ENCODE data around the gene EHBP1. TPM values are rescaled to one million over a fixed set of nuclear protein-coding genes. Genes with fewer than 3 reads are reported as not detected.

Gene EHBP1
- total and polyA plus RNA-seq, 2 donors (not counting 3 experiments of a cell fraction or from before 2014, with no cell fraction given): 8.4 to 34.8 TPM

DNA sequence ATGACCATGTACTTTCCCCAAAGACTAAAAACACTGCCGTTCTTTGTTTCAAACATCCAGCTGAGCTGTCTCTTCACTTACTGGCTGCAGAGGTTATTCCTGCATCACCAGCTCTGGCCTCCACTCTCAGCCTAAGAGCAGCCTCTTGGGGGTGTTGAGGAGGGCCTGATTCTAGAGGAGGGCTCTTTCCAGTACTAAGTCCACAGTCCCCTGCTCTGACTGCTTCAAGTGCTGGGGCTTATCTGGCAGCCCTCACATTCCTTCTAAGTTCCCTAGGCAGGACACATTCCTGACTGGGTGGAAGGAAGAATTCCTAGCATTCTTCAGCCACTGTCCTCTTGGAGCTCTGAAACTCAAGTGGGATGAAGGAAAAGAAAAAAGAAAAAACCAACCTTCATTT, 32.9 kb upstream of the EHBP1 start:
- H3K27ac ChIP-seq (ENCODE audit: insufficient read depth, low read depth, low read length): no peak overlapping the region
- no peak overlapping the region for H3K4me2 ChIP-seq (ENCODE audit: insufficient read depth, low read length)
- H4K20me1 ChIP-seq (replicated peaks; ENCODE audit: control insufficient read depth, extremely low read depth, insufficient read depth, low read length): no peaks in the 10 kb centered on the region
- no peak overlapping the region for H3K4me3 ChIP-seq (replicated peaks in 1 of 3; ENCODE audit: insufficient read depth in 1 of 3, low read depth in 1 of 3, low read length in 3 of 3)
- TF ChIP-seq MAX (IDR thresholded peaks at IDR 0.05; ENCODE audit: insufficient read depth, insufficient read length) (no peak), POLR2AphosphoS5 (IDR thresholded peaks at IDR 0.05; ENCODE audit: insufficient read depth, low read depth, low read length) (no peak), CTCF (IDR thresholded peaks at IDR 0.05; ENCODE audit: extremely low read depth in 1 of 2, insufficient read depth in 1 of 2, low read depth in 1 of 2, low read length in 2 of 2) (no peak), MYC (IDR thresholded peaks at IDR 0.05; ENCODE audit: low read depth, low read length) (no peak), JUN (IDR thresholded peaks at IDR 0.05; ENCODE audit: borderline replicate concordance, insufficient read depth, insufficient read length, low read depth) (no peak), POLR2A (IDR thresholded peaks at IDR 0.05; ENCODE audit: low read depth, low read length) (no peak), GATA2 (IDR thresholded peaks at IDR 0.05; ENCODE audit: insufficient read depth, insufficient read length, low read depth, low read length) (no peak), FOS (IDR thresholded peaks at IDR 0.05; ENCODE audit: borderline replicate concordance, insufficient read depth, low read length) (no peak), EZH2 (IDR thresholded peaks at IDR 0.05; ENCODE audit: borderline replicate concordance, low read depth, low read length, severe bottlenecking) (no peak)
- H3K36me3 ChIP-seq (ENCODE audit: control insufficient read depth in 2 of 2, extremely low read depth in 1 of 2, insufficient read depth in 2 of 2, low read length in 2 of 2): no peaks in the 10 kb centered on the region
- FAIRE-seq (no peak), DNase-seq (ENCODE audit: low read depth, low spot score) (no peak)
- dilution Hi-C loops (cut with MboI; ENCODE audit: extremely low pct_ligation_motif_present, low sequenced_read_pairs) (no loop called here), intact Hi-C loops (cut with micrococcal nuclease) (no loop called here)
- CTCF ChIA-PET: interaction anchor here (1.3 kb wide), 1 partner anchor 215 kb away, joined by 4 read pairs; no protein-coding TSS in a partner anchor
- H3K9me1 ChIP-seq (replicated peaks; ENCODE audit: control insufficient read depth, extremely low read depth, insufficient read depth, low read length): no peaks in the 10 kb centered on the region
- BruUV-seq (replicated peaks): no TSS peak
- H3K79me2 ChIP-seq (ENCODE audit: control insufficient read depth, insufficient read depth, low read length): no peaks in the 10 kb centered on the region
- H3K27me3 ChIP-seq (ENCODE audit: control insufficient read depth in 2 of 2, insufficient read depth in 2 of 2, low read length in 2 of 2): peaks cover 0 to 1% of the 10 kb centered on the region in 2 experiments
- POLR2A ChIA-PET: no interaction called here
- H2AFZ ChIP-seq (ENCODE audit: low read depth, low read length): no peak overlapping the region
- H3K4me1 ChIP-seq (ENCODE audit: control insufficient read depth, extremely low read depth, insufficient read depth, low read length): no peaks in the 10 kb centered on the region
- no peak overlapping the region for H3K9ac ChIP-seq (replicated peaks; ENCODE audit: extremely low read depth, insufficient read depth, low read length)
- no peaks in the 10 kb centered on the region for H3K9me3 ChIP-seq (replicated peaks; ENCODE audit: control insufficient read depth, insufficient read depth, low read length)
